Breast epithelium (tissue), 3 donors: ENCODE data around the gene NOX3.

Experiments
- CTCF ChIP-seq, 3 donors: fragments of 450-650 bp; IDR thresholded peaks; one replicate each; pipeline ENCODE4 v1.5.1; 2016 to 2017; ENCODE audit warnings: antibody characterized with exemption in 3 of 3, mild to moderate bottlenecking in 3 of 3, moderate library complexity in 3 of 3
- POLR2A ChIP-seq: fragments of 450-650 bp; IDR thresholded peaks from one replicate; pipeline ENCODE4 v1.6.1; 2016; ENCODE audit warnings: antibody characterized with exemption, mild to moderate bottlenecking, moderate library complexity

DNA sequence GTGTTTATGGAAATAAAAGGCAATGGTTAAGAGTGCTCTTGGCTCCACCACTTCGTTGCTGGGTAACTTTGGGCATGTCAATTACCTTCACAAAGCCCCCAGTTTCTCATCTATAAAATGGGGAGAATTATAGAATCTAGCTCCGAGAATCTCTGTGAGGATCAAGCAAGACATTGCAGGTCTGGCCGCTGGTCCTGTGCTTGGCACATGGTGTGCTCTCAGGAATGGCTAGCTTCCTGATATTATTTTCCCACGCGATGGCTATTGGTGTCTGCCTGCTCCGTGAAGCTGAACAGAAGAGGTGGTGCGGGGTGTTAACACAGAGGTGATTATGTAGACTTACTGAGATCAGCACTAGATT, 57.0 kb downstream of the NOX3 start:
- TF ChIP-seq CTCF (IDR thresholded peaks at IDR 0.05), result no peak
- no peak for TF ChIP-seq POLR2A
